Naive B cell (primary cell): Measurements from ENCODE around the gene ATP6AP2. TPM values are rescaled to one million over a fixed set of nuclear protein-coding genes. Genes with fewer than 3 reads are reported as not detected.
"Not testable (repeated sequence)": the region's sequence is repeated elsewhere in the genome, so short reads cannot be mapped to it uniquely, and the experiment has no call there.

Experiments
- ATAC-seq, 2 donors: fragments of 150-1000 bp; cut with Tn5 transposase; 2 replicates each; pipeline ENCODE4 v1.10.0; 2021; ENCODE audit warnings: low read depth in 2 of 2, mild to moderate bottlenecking in 2 of 2, moderate library complexity in 2 of 2
- DNase-seq: peaks from one replicate; pipeline ENCODE4 v3.0.0; 2022
- H3K27ac Mint-ChIP-seq, 6 donors: one replicate each; pipeline ENCODE4 v1.8.0; 2020 to 2022; ENCODE audit warnings: mild to moderate bottlenecking in 6 of 6, mixed read lengths in 6 of 6, moderate library complexity in 5 of 6, inconsistent platforms in 2 of 6
- H3K27me3 Mint-ChIP-seq, 3 donors: one replicate each; pipeline ENCODE4 v1.8.0; 2021 to 2022; ENCODE audit warnings: mixed read lengths in 3 of 3, mild to moderate bottlenecking in 1 of 3
- H3K36me3 Mint-ChIP-seq, 2 donors: one replicate each; pipeline ENCODE4 v1.8.0; 2020 to 2022; ENCODE audit warnings: mixed read lengths in 2 of 2, inconsistent platforms in 1 of 2, mild to moderate bottlenecking in 1 of 2
- H3K4me1 Mint-ChIP-seq, 3 donors: one replicate each; pipeline ENCODE4 v1.8.0; 2020 to 2022; ENCODE audit warnings: mixed read lengths in 3 of 3, inconsistent platforms in 1 of 3, mild to moderate bottlenecking in 1 of 3, moderate library complexity in 1 of 3
- H3K4me3 Mint-ChIP-seq, 8 donors: one replicate each; pipeline ENCODE4 v1.8.0; 2020 to 2022; ENCODE audit warnings: mild to moderate bottlenecking in 8 of 8, mixed read lengths in 8 of 8, moderate library complexity in 8 of 8, inconsistent platforms in 2 of 8
- H3K9me3 Mint-ChIP-seq, 7 donors: one replicate each; pipeline ENCODE4 v1.8.0; 2020 to 2022; ENCODE audit warnings: mixed read lengths in 7 of 7, mild to moderate bottlenecking in 5 of 7, inconsistent platforms in 2 of 7, moderate library complexity in 1 of 7
- polyA plus RNA-seq, 6 donors: library from polyadenylated mRNA; unstranded; fragments of 300-500 nt; fragmentation: Illumina TruSeq; gene quantifications; one replicate each; pipeline ENCODE4 v1.2.3, GENCODE V29; 2021; ENCODE audit warnings: low read depth in 6 of 6

ATP6AP2 gene
- polyA plus RNA-seq, 6 donors from 2014 or later = 135 to 199 (median 153) TPM

DNA sequence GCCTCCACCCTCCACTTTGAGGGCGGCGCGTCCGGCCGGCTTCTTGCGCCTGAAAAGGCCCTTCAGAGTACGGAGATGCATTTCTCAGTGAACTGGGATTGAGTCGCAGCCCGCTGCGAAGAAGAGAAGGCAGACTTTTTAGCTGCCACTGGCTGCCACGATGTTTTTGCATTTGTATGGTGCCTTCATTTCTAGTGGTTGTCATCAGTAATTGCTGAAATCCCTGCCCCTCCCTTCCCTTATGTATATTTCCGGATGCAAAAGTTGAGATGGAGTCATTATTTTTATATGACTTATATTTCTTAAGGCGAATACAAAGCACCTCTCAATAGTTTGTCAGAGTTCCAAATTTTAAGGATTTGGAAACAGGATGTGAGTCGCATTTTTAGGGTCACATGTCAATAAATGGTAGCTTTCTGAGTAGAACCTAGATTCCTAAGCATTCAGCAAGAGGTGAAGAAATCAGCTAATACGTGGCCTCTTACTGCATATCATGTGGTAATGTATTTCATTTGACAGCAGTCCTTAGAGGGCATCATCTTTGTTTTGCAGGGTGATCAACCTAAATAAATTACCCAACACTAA is 658 bp downstream of the ATP6AP2 start:
- Mint-ChIP-seq H3K27me3 (peaks cover 0 to 15% (median 0%) of the 10 kb centered on the region in 3 donors), H3K27ac (peak overlapping the region; percentile 30 to 95 (median 90)), H3K9me3 (peaks cover 0 to 2% (median 0%) of the 10 kb centered on the region in 7 donors), H3K4me3 (peak overlapping the region; percentile 60 to 98 (median 86)), H3K36me3 (no peaks in the 10 kb centered on the region), H3K4me1 (peaks cover 15 to 25% (median 20%) of the 10 kb centered on the region in 3 donors)
- DNase-seq = no peak
- ATAC-seq = peak; percentile 8 to 9

GRCh38 chrX:40582178-40582577 is 1.4 kb downstream of the ATP6AP2 start:
- not testable (repeated sequence) for H3K27ac Mint-ChIP-seq, DNase-seq, H3K9me3 Mint-ChIP-seq, H3K36me3 Mint-ChIP-seq, ATAC-seq
- Mint-ChIP-seq H3K27me3 (peaks cover 0 to 15% (median 0%) of the 10 kb centered on the region in 3 donors), H3K4me1 (peaks cover 15 to 28% (median 20%) of the 10 kb centered on the region in 3 donors), H3K4me3 (peak overlapping the region in 6 of 8 donors; percentile 35 to 91 (median 79))

GRCh38 chrX:40582811-40583210 is 2.0 kb downstream of the ATP6AP2 start:
- Mint-ChIP-seq H3K27me3 (peaks cover 0 to 15% (median 0%) of the 10 kb centered on the region in 3 donors), H3K27ac (no peak overlapping the region), H3K36me3 (no peaks in the 10 kb centered on the region), H3K9me3 (peaks cover 0 to 2% (median 0%) of the 10 kb centered on the region in 7 donors), H3K4me1 (peaks cover 15 to 28% (median 20%) of the 10 kb centered on the region in 3 donors), H3K4me3 (peak overlapping the region in 1 of 8 donors; percentile 91)
- DNase-seq (no peak), ATAC-seq (no peak)

DNA sequence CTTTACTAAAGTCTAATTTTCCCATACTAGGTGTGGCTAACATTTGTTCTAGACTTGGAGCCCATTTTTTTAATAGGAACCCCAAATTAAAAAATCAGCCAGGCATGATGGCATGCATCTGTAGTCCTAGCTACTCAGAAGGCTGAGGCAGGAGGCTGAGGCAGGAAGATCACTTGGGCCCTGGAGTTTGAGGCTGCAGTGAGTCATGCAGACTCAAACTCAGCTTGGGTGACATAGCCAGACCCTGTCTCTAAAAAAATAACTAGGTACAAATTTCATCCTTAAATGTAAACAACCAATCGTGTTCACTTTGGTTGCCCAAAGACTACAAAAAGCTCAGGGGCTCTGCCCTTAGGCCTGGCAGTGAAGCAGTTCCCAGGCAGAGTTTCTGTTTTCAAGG is 6.9 kb downstream of the ATP6AP2 start:
- DNase-seq, H3K9me3 Mint-ChIP-seq, H3K36me3 Mint-ChIP-seq, ATAC-seq, H3K4me3 Mint-ChIP-seq: not testable (repeated sequence)
- peaks cover 11 to 20% (median 14%) of the 10 kb centered on the region in 3 donors for H3K4me1 Mint-ChIP-seq
- peak overlapping the region in 1 of 6 donors; percentile 47 for H3K27ac Mint-ChIP-seq
- peaks cover 0 to 14% (median 0%) of the 10 kb centered on the region in 3 donors for H3K27me3 Mint-ChIP-seq

- peaks cover 2 to 11% (median 6%) of the 10 kb centered on the region in 3 donors for H3K4me1 Mint-ChIP-seq
- H3K4me3 Mint-ChIP-seq, DNase-seq, H3K27ac Mint-ChIP-seq, H3K36me3 Mint-ChIP-seq, H3K27me3 Mint-ChIP-seq, H3K9me3 Mint-ChIP-seq, ATAC-seq: not testable (repeated sequence)
Observed at GRCh38 chrX:40589616-40590321, 9.0 kb downstream of the ATP6AP2 start.

GRCh38 chrX:40603446-40603845 is 22.7 kb downstream of the ATP6AP2 start:
- Mint-ChIP-seq H3K4me1 (no peaks in the 10 kb centered on the region), H3K4me3 (no peak overlapping the region), H3K36me3 (peaks cover 22 to 32% of the 10 kb centered on the region in 2 donors), H3K27me3 (no peaks in the 10 kb centered on the region), H3K27ac (peak overlapping the region in 1 of 6 donors; percentile 19), H3K9me3 (no peaks in the 10 kb centered on the region)
- ATAC-seq (no peak), DNase-seq (no peak)

GRCh38 chrX:40607381-40607780 is 26.6 kb downstream of the ATP6AP2 start:
- no peak overlapping the region for H3K27ac Mint-ChIP-seq
- no peaks in the 10 kb centered on the region for H3K4me1 Mint-ChIP-seq
- no peaks in the 10 kb centered on the region for H3K27me3 Mint-ChIP-seq
- no peak for DNase-seq
- H3K36me3 Mint-ChIP-seq = peaks cover 5 to 14% of the 10 kb centered on the region in 2 donors
- no peak overlapping the region for H3K4me3 Mint-ChIP-seq
- no peak for ATAC-seq
- H3K9me3 Mint-ChIP-seq = no peaks in the 10 kb centered on the region

DNA sequence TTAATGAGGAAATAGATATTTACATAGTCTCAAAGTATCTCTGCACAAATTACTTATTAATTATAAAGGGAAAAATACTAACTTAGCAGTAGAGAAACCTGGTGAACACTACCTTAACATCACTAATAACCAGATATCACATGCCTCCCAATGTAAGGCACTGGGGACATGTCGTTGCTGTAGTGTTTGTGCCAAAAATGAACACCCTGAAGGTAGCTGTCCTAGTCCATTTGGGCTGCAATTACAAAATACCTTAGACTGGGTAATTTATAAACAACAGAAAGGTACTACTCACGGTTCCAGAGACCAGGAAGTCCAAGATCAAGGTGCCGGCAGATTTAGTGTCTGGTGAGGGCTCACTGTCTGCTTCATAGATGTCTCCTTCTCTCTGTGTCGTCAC is 31.7 kb downstream of the ATP6AP2 start:
- Mint-ChIP-seq H3K27ac (no peak overlapping the region), H3K27me3 (no peaks in the 10 kb centered on the region), H3K36me3 (no peaks in the 10 kb centered on the region), H3K4me3 (no peak overlapping the region), H3K9me3 (no peaks in the 10 kb centered on the region), H3K4me1 (no peaks in the 10 kb centered on the region)
- DNase-seq = no peak
- ATAC-seq = no peak

GRCh38 chrX:40615976-40616375 is 35.2 kb downstream of the ATP6AP2 start:
- no peaks in the 10 kb centered on the region for H3K27me3 Mint-ChIP-seq
- H3K27ac Mint-ChIP-seq = no peak overlapping the region
- H3K4me1 Mint-ChIP-seq = no peaks in the 10 kb centered on the region
- no peak overlapping the region for H3K4me3 Mint-ChIP-seq
- DNase-seq = no peak
- no peak for ATAC-seq
- H3K36me3 Mint-ChIP-seq = no peaks in the 10 kb centered on the region
- H3K9me3 Mint-ChIP-seq = no peaks in the 10 kb centered on the region

- DNase-seq (no peak), ATAC-seq (no peak)
- H3K27ac Mint-ChIP-seq = no peak overlapping the region
- peaks cover 0 to 6% of the 10 kb centered on the region in 2 donors for H3K36me3 Mint-ChIP-seq
- no peaks in the 10 kb centered on the region for H3K27me3 Mint-ChIP-seq
- H3K4me1 Mint-ChIP-seq = no peaks in the 10 kb centered on the region
- H3K4me3 Mint-ChIP-seq = no peak overlapping the region
- no peaks in the 10 kb centered on the region for H3K9me3 Mint-ChIP-seq
Observed at GRCh38 chrX:40617566-40617965, 36.8 kb downstream of the ATP6AP2 start.

- H3K9me3 Mint-ChIP-seq = peaks cover 0 to 5% (median 0%) of the 10 kb centered on the region in 7 donors
- DNase-seq (no peak), ATAC-seq (no peak)
- H3K4me1 Mint-ChIP-seq = no peaks in the 10 kb centered on the region
- no peaks in the 10 kb centered on the region for H3K27me3 Mint-ChIP-seq
- H3K27ac Mint-ChIP-seq = no peak overlapping the region
- H3K36me3 Mint-ChIP-seq = peaks cover 3 to 11% of the 10 kb centered on the region in 2 donors
- H3K4me3 Mint-ChIP-seq = no peak overlapping the region
Observed at GRCh38 chrX:40622479-40623138, 41.8 kb downstream of the ATP6AP2 start.

DNA sequence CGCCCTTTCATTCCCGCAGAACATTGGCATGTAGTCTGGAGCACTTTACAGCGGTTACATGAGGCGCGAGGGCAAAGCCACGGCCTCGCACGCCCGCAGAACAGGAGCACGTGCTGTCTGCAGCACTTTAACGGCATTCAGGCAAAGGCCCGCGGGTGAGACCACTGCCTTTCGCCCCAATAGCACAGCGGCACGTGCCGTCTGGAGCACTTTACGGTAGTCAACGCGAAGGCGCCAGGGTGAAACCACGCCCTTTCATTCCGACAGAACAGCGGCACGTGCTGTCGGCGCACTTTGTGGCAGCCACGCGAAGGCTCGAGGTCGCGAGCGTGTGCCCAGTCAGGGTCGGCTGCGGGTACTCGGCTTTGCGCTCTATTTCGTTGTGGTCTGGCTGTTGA is 42.4 kb downstream of the ATP6AP2 start, which contains the start of gene MPC1L:
Gene MPC1L (plus strand): TSS at position 290 of the 398 bp plus-strand sequence. CDS start 138 bp downstream, outside the sequence.
- Mint-ChIP-seq H3K4me3 (no peak within 1 kb of the TSS), H3K4me1 (no peaks in the 10 kb centered on the region), H3K27me3 (no peaks in the 10 kb centered on the region), H3K27ac (peak within 1 kb of the TSS in 1 of 6 donors; percentile 44), H3K9me3 (peaks cover 0 to 5% (median 0%) of the 10 kb centered on the region in 7 donors), H3K36me3 (peaks cover 8 to 16% of the 10 kb centered on the region in 2 donors)
- DNase-seq = no peak
- ATAC-seq = no peak

DNA sequence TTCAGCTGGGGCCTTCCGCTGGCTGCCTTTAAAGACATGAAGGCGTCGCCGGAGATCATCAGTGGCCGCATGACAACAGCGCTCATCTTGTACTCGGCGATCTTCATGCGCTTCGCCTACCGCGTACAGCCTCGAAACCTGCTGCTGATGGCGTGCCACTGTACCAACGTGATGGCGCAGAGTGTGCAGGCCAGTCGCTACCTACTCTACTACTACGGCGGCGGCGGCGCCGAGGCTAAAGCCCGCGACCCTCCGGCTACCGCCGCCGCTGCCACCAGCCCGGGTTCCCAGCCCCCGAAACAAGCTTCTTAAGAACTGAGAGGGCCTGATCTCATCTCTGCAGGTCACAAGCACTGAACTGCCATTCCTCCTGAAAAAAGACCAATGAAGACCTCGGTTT is 42.9 kb downstream of the ATP6AP2 start:
- no peak overlapping the region for H3K4me3 Mint-ChIP-seq
- DNase-seq = no peak
- H3K27ac Mint-ChIP-seq = peak overlapping the region in 1 of 6 donors; percentile 44
- H3K4me1 Mint-ChIP-seq = no peaks in the 10 kb centered on the region
- peaks cover 0 to 5% (median 0%) of the 10 kb centered on the region in 7 donors for H3K9me3 Mint-ChIP-seq
- ATAC-seq = no peak
- H3K36me3 Mint-ChIP-seq = peaks cover 10 to 18% of the 10 kb centered on the region in 2 donors
- H3K27me3 Mint-ChIP-seq = no peaks in the 10 kb centered on the region
